ENCODE data around the gene GNRH2. TPM values are rescaled to one million over a fixed set of nuclear protein-coding genes. Genes with fewer than 3 reads are reported as not detected.

Gene GNRH2
- total and polyA plus RNA-seq, 2 donors (not counting 1 experiment from before 2014, with no cell fraction given): not detected

- Histone ChIP-seq H3K27ac (ENCODE audit: insufficient read depth, low read length) (no peak overlapping the region), H3K4me3 (replicated peaks in 1 of 4; ENCODE audit: control extremely low read depth in 1 of 4, insufficient read depth in 1 of 4, low read depth in 3 of 4, low read length in 4 of 4) (no peak overlapping the region), H3K9ac (ENCODE audit: insufficient read depth, low read length) (no peak overlapping the region), H3K27me3 (ENCODE audit: control insufficient read depth, insufficient read depth, low read length) (no peaks in the 10 kb centered on the region), H3K79me2 (ENCODE audit: control insufficient read depth, insufficient read depth, low read length) (no peaks in the 10 kb centered on the region), H3K9me3 (ENCODE audit: control insufficient read depth, insufficient read depth, low read depth, low read length) (no peaks in the 10 kb centered on the region), H3K4me1 (ENCODE audit: control insufficient read depth, extremely low read depth, insufficient read depth, low read length) (peaks cover 3% of the 10 kb centered on the region), H2AFZ (ENCODE audit: low read length) (no peak overlapping the region), H4K20me1 (ENCODE audit: control insufficient read depth, extremely low read depth, insufficient read depth, low read length) (no peaks in the 10 kb centered on the region), H3K36me3 (ENCODE audit: control insufficient read depth, insufficient read depth, low read length) (peaks cover 2% of the 10 kb centered on the region), H3K4me2 (ENCODE audit: extremely low read depth, insufficient read depth, low read length) (no peak overlapping the region)
- no peak for TF ChIP-seq CTCF (conservative IDR thresholded peaks at IDR 0.05 in 1 of 2, IDR thresholded peaks at IDR 0.05 in 1 of 2; ENCODE audit: low read depth in 1 of 2, low read length in 2 of 2)
- no peak for TF ChIP-seq EZH2 (IDR thresholded peaks at IDR 0.05; ENCODE audit: low read length, missing control alignments)
- no peak for DNase-seq (ENCODE audit: low read depth in 2 of 2)
Observed at GRCh38 chr20:3011752-3012151, 31.7 kb upstream of the GNRH2 start.

GRCh38 chr20:3013771-3014170 is 29.7 kb upstream of the GNRH2 start:
- H3K9ac ChIP-seq (ENCODE audit: insufficient read depth, low read length): no peak overlapping the region
- H3K9me3 ChIP-seq (ENCODE audit: control insufficient read depth, insufficient read depth, low read depth, low read length): no peaks in the 10 kb centered on the region
- TF ChIP-seq CTCF (conservative IDR thresholded peaks at IDR 0.05 in 1 of 2, IDR thresholded peaks at IDR 0.05 in 1 of 2; ENCODE audit: low read depth in 1 of 2, low read length in 2 of 2) (no peak), EZH2 (IDR thresholded peaks at IDR 0.05; ENCODE audit: low read length, missing control alignments) (no peak)
- no peak overlapping the region for H3K4me3 ChIP-seq (replicated peaks in 1 of 4; ENCODE audit: control extremely low read depth in 1 of 4, insufficient read depth in 1 of 4, low read depth in 3 of 4, low read length in 4 of 4)
- H3K4me1 ChIP-seq (ENCODE audit: control insufficient read depth, extremely low read depth, insufficient read depth, low read length): peaks cover 3% of the 10 kb centered on the region
- H2AFZ ChIP-seq (ENCODE audit: low read length): no peak overlapping the region
- no peak overlapping the region for H3K27ac ChIP-seq (ENCODE audit: insufficient read depth, low read length)
- H4K20me1 ChIP-seq (ENCODE audit: control insufficient read depth, extremely low read depth, insufficient read depth, low read length): no peaks in the 10 kb centered on the region
- H3K79me2 ChIP-seq (ENCODE audit: control insufficient read depth, insufficient read depth, low read length): no peaks in the 10 kb centered on the region
- no peak for DNase-seq (ENCODE audit: low read depth in 2 of 2)
- no peak overlapping the region for H3K4me2 ChIP-seq (ENCODE audit: extremely low read depth, insufficient read depth, low read length)
- peaks cover 4% of the 10 kb centered on the region for H3K36me3 ChIP-seq (ENCODE audit: control insufficient read depth, insufficient read depth, low read length)
- H3K27me3 ChIP-seq (ENCODE audit: control insufficient read depth, insufficient read depth, low read length): no peaks in the 10 kb centered on the region

- DNase-seq (ENCODE audit: low read depth in 2 of 2): no peak
- TF ChIP-seq EZH2 (IDR thresholded peaks at IDR 0.05; ENCODE audit: low read length, missing control alignments) (no peak), CTCF (conservative IDR thresholded peaks at IDR 0.05 in 1 of 2, IDR thresholded peaks at IDR 0.05 in 1 of 2; ENCODE audit: low read depth in 1 of 2, low read length in 2 of 2) (no peak)
- H3K4me1 ChIP-seq (ENCODE audit: control insufficient read depth, extremely low read depth, insufficient read depth, low read length): peaks cover 3% of the 10 kb centered on the region
- no peak overlapping the region for H3K4me3 ChIP-seq (replicated peaks in 1 of 4; ENCODE audit: control extremely low read depth in 1 of 4, insufficient read depth in 1 of 4, low read depth in 3 of 4, low read length in 4 of 4)
- H2AFZ ChIP-seq (ENCODE audit: low read length): no peak overlapping the region
- H3K9ac ChIP-seq (ENCODE audit: insufficient read depth, low read length): no peak overlapping the region
- H3K4me2 ChIP-seq (ENCODE audit: extremely low read depth, insufficient read depth, low read length): no peak overlapping the region
- no peaks in the 10 kb centered on the region for H3K27me3 ChIP-seq (ENCODE audit: control insufficient read depth, insufficient read depth, low read length)
- H4K20me1 ChIP-seq (ENCODE audit: control insufficient read depth, extremely low read depth, insufficient read depth, low read length): no peaks in the 10 kb centered on the region
- H3K9me3 ChIP-seq (ENCODE audit: control insufficient read depth, insufficient read depth, low read depth, low read length): no peaks in the 10 kb centered on the region
- no peak overlapping the region for H3K27ac ChIP-seq (ENCODE audit: insufficient read depth, low read length)
- H3K79me2 ChIP-seq (ENCODE audit: control insufficient read depth, insufficient read depth, low read length): no peaks in the 10 kb centered on the region
- H3K36me3 ChIP-seq (ENCODE audit: control insufficient read depth, insufficient read depth, low read length): peaks cover 4% of the 10 kb centered on the region
Observed at GRCh38 chr20:3014179-3014578, 29.2 kb upstream of the GNRH2 start.
